ENCODE results near the gene SH3TC2. TPM values are rescaled to one million over a fixed set of nuclear protein-coding genes. Genes with fewer than 3 reads are reported as not detected.

Gene SH3TC2
- polyA plus RNA-seq, 1 experiment = 1.9 TPM

DNA sequence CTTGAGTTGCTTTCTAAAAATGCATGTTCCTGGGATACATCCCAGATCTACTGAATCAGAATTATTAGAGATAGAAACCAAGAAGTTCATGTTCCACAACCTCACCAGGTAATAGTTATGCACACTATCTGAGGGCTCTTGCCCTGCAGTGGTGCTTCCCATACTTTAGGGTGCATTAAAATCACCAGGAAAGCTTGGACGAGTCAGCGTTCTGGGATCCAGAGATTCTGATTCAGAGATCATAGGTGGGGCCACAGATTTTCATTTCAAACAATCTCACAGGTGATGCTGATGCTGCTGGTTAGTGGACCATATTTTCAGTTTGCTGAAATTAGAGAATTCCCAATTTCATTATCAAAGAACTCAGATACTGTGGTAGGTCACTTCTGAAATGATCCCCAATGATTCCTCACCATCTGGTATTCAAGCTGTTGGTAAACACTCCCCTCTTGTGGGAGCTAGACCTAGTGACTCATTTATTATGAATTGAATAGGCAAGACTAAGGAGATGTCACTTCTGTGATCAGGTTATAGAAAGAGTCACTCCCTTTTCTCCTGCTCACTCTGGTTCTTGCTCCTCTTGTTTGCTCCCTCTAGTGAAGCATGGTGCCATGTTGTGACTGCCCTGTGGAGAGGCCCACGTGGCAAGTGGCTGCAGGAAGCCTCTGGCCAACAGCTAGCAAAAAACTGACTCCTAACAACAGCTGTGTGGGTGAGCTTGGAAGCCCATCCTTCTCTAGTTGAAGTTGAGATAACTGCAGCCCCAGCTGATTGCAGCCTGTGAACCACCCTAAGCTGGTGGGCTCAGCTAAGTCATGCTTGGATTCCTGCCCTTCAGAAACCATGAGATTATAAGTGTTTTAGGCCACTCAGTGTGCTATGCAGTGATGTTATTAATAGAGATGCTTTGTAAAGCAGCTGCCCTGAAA, 59.8 kb downstream of the SH3TC2 start:
- POLR2A ChIA-PET = interaction anchor here (0.6 to 0.8 kb wide), 2 partner anchors 10 to 54 kb away, joined by 4 to 11 read pairs; no protein-coding TSS in a partner anchor
- CTCF ChIA-PET = interaction anchor here (0.7 to 6.8 kb wide), 21 partner anchors 8 to 560 kb away, joined by 3 to 58 read pairs (median 4); partner anchors contain the start of gene ADRB2
- Histone ChIP-seq H3K36me3 (ENCODE audit: control insufficient read depth, insufficient read depth, low read length) (no peaks in the 10 kb centered on the region), H3K4me3 (ENCODE audit: low read depth, low read length) (no peak overlapping the region), H3K27me3 (ENCODE audit: control insufficient read depth, insufficient read depth, low read length) (no peaks in the 10 kb centered on the region)
- TF ChIP-seq, protein P1, sequence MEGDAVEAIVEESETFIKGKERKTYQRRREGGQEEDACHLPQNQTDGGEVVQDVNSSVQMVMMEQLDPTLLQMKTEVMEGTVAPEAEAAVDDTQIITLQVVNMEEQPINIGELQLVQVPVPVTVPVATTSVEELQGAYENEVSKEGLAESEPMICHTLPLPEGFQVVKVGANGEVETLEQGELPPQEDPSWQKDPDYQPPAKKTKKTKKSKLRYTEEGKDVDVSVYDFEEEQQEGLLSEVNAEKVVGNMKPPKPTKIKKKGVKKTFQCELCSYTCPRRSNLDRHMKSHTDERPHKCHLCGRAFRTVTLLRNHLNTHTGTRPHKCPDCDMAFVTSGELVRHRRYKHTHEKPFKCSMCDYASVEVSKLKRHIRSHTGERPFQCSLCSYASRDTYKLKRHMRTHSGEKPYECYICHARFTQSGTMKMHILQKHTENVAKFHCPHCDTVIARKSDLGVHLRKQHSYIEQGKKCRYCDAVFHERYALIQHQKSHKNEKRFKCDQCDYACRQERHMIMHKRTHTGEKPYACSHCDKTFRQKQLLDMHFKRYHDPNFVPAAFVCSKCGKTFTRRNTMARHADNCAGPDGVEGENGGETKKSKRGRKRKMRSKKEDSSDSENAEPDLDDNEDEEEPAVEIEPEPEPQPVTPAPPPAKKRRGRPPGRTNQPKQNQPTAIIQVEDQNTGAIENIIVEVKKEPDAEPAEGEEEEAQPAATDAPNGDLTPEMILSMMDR (IDR thresholded peaks at IDR 0.05; ENCODE audit: insufficient read depth, low read depth, low read length) = peak; percentile 29; the same call in 1 of the 2 replicates
- no peak for DNase-seq (ENCODE audit: low read depth)

DNA sequence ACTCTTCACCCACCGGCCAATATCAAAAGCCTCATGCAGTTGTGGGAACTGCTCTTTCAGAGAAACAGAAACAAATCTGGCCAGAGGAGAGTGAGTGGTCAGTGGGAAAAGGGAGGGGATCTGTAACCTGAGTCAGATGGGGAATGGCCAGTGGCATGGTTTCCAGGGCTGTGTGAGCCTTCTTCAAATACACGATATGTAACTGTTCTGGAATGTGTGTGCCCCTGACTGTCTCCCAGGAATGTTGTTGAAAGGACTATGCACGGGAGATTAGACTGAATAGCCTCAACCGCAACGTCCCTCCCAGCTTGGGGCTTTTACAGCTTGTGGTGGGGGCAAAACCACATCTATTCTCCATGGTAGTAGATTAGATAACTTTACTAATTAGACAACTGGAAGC, 60.8 kb downstream of the SH3TC2 start:
- TF ChIP-seq, protein P1 (IDR thresholded peaks at IDR 0.05; ENCODE audit: insufficient read depth, low read depth, low read length) = no peak
- CTCF ChIA-PET = interaction anchor here (0.7 to 6.8 kb wide), 11 partner anchors 16 to 269 kb away, joined by 3 to 58 read pairs (median 7); no protein-coding TSS in a partner anchor
- H3K27me3 ChIP-seq (ENCODE audit: control insufficient read depth, insufficient read depth, low read length) = no peaks in the 10 kb centered on the region
- DNase-seq (ENCODE audit: low read depth) = peak; percentile 98
- no peak overlapping the region for H3K4me3 ChIP-seq (ENCODE audit: low read depth, low read length)
- POLR2A ChIA-PET = no interaction called here
- H3K36me3 ChIP-seq (ENCODE audit: control insufficient read depth, insufficient read depth, low read length) = no peaks in the 10 kb centered on the region

DNA sequence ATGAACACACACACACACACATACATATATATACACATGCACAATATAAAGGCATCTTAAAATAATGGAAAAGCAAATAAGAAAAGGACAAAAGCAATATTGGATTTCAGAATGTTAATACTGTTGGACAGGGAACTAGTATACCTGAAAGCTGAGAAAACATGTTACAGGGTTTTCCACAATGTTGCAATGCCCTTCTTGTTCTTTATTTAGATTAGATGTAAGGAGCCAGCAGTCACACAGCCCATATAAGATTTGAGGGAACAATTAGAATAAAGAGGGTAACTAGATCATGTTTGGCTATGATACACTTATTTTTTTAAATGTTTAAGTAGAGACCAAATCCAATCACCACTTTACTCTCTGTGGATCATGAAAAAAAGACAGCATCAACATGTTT, 61.7 kb downstream of the SH3TC2 start:
- ChIA-PET POLR2A (no interaction called here), CTCF (interaction anchor here (1.0 to 6.8 kb wide), 6 partner anchors 24 to 268 kb away, joined by 3 to 58 read pairs (median 10); no protein-coding TSS in a partner anchor)
- Histone ChIP-seq H3K4me3 (ENCODE audit: low read depth, low read length) (no peak overlapping the region), H3K27me3 (ENCODE audit: control insufficient read depth, insufficient read depth, low read length) (no peaks in the 10 kb centered on the region), H3K36me3 (ENCODE audit: control insufficient read depth, insufficient read depth, low read length) (no peaks in the 10 kb centered on the region)
- TF ChIP-seq, protein P1 (IDR thresholded peaks at IDR 0.05; ENCODE audit: insufficient read depth, low read depth, low read length) = no peak
- DNase-seq (ENCODE audit: low read depth) = no peak

DNA sequence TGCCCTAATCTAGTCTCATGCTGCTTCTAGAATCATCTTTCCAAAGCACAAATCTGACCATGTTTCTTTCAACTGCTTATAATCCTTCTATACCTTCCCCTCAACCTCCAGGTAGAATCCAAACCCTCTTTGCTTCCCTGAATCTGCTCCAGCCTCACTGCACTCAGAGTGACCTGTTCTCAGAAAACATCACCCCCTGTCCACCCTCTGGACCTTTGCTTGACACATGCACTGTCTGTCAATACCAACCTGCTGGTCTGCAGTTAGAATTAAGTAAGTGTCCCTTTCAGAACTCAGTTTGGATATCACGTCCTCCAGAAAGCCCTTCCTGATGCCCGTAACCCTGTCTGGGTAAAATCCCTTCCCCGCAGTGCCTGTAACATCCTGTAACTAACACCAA, 63.1 kb downstream of the SH3TC2 start:
- CTCF ChIA-PET = interaction anchor here (1.0 to 7.7 kb wide), 7 partner anchors 9 to 267 kb away, joined by 3 to 68 read pairs (median 5); no protein-coding TSS in a partner anchor
- H3K36me3 ChIP-seq (ENCODE audit: control insufficient read depth, insufficient read depth, low read length) = no peaks in the 10 kb centered on the region
- no peak overlapping the region for H3K4me3 ChIP-seq (ENCODE audit: low read depth, low read length)
- no peaks in the 10 kb centered on the region for H3K27me3 ChIP-seq (ENCODE audit: control insufficient read depth, insufficient read depth, low read length)
- TF ChIP-seq, protein P1 (IDR thresholded peaks at IDR 0.05; ENCODE audit: insufficient read depth, low read depth, low read length) = no peak
- POLR2A ChIA-PET = no interaction called here
- no peak for DNase-seq (ENCODE audit: low read depth)

DNA sequence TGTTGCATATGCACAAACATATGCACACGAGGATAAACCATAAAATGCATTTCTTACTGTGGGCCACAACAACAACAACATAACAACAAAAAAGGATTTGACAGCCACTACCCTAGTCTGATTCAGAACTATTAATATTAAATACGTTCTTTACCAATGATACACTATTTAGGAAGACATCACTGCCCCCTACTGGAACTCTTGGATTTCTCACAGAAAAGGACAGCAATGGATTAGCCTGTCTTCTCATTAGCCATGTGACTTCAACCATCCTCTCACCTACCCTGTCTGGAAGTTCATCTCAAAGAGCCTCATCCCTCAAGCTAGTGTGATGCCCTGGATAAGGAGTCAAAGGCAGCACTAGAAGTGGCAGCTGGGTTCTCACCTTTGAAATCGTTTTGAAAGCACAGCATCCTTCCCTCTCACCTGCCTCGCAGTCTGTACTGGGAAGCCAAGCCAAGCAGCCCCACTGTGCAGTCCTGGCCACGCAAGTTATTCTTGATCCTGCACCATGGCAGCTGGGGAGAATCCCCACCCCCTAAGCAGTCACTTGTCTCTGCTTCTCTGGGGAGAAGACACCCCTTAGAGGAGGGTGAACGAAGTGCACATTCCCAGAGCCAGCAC, 64.6 kb downstream of the SH3TC2 start:
- ChIA-PET CTCF (interaction anchor here (0.7 to 7.7 kb wide), 18 partner anchors 9 to 265 kb away, joined by 3 to 68 read pairs (median 4); no protein-coding TSS in a partner anchor), POLR2A (no interaction called here)
- TF ChIP-seq, protein P1 (IDR thresholded peaks at IDR 0.05; ENCODE audit: insufficient read depth, low read depth, low read length) = peak; percentile 61
- no peak overlapping the region for H3K4me3 ChIP-seq (ENCODE audit: low read depth, low read length)
- no peaks in the 10 kb centered on the region for H3K27me3 ChIP-seq (ENCODE audit: control insufficient read depth, insufficient read depth, low read length)
- DNase-seq (ENCODE audit: low read depth) = no peak
- H3K36me3 ChIP-seq (ENCODE audit: control insufficient read depth, insufficient read depth, low read length) = no peaks in the 10 kb centered on the region
